NCI-H2196 (cell line): ENCODE results near the gene MYO1H.
A peak's percentile ranks its signal among the peaks of the same experiment; 100 is the strongest.

Experiments used
- DNase-seq: peaks from one replicate; lab custom pipeline; 2025; ENCODE audit not compliant: unreplicated experiment; lab: John Stamatoyannopoulos, UW

The MYO1H gene

DNA sequence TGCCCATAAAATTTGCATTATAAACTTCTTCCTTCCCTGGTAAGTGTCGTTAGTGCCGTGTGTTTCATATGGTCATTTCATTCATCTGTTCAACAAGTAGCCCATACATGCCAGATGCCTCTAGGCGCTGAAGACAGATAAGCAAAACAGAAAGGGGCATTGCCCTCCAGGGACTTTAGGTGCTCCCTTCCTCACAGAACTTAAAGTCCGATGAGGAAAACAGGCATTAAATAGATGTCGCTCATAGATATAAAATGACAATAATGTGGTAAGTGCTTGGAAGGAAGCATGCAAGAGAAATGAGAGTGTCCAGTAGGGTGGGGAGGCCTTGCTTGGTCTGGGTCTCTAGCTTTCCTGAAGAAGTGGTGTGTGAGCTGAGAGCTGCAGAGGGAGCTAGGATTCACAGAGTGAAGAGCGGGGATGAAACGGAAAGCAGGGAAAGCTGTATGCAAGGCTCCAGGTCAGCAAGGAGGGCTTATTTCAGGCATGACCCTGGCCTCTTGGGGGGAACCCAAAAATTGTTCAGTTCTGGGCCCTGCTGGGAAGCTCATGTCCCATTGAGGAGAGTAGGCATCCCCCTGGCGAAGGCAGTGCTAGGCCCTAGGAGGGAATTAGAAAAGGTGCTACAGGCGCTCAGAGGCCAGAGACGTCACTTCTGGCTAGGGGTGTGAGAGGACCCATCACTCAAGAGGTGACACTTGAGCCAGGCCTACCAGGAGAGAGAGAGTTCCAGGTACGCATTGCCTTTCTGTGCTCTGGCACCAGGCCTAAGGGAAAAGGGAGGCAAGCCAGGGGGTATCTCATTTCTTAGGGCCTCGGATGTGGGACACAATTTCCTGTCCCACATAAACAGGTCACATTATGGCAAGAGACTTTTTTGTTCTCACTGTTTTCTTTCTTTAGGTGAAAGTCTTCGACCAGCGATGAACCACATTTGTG is 141.6 kb downstream of the MYO1H start:
- no peak for DNase-seq

DNA sequence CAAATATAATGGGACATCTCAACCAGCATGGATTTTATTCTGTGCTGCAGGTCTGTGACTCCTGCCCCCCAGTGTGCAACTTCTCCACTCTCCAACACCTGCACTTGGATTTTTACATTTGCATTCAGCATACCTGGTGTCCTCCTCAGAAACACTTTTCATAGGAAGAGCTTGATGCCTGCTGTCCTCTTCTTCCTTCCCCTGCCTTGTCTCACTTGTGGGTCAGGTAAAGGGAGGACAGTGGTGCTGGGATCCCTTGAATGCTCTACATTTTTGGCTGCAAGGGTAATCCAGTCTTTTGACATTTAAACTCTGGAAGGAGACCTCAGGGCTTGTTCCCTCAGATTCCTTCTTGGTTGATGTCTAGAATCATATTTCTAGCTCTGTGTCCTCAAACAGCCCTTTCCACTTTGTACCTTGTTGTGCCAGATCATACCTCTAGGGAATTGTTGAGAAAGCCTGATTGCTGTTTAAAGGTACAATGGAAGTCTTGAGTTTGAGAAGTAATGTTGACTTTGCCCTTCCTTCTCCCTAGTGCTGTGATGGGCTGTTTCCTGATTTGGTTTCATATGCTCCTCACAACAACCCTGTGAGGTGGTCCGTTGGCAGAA is 142.4 kb downstream of the MYO1H start:
- DNase-seq, result no peak

DNA sequence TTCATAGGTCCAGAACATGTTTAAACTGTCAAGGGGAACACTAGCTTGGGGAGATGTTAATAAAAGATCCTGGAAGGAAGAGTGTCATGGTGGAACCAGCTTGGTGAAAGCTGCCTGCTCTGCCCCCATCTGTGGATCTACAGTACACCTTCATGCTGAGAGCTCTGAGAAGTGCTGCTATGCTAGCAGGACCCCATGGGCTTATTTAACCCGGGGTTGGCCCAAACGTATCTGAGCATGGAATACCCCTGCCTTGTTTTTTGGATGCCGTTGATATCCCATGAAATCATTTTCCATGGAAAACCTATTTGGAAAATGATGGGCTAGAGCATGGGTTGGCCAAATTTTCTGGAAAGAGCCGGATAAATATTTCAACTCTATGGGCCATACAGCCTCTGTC is 144.0 kb downstream of the MYO1H start:
- no peak for DNase-seq

DNA sequence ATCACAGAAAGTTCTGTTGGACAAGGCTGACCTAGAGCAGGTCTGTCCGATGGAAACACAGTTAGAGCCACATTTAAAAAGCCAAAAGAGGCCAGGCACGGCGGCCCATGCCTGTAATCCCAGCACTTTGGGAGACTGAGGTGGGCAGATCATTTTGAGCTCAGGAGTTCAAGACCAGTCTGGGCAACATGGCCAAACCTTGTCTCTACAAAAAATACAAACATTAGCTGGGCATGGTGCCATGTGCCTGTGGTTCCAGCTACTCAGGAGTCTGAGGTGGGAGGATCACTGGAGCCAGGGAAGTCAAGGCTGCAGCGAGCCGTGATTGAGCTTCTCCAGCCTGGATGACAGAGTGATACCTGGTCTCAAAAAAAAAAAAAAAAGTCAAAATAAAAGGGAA is 144.7 kb downstream of the MYO1H start:
- peak; percentile 11 for DNase-seq

DNA sequence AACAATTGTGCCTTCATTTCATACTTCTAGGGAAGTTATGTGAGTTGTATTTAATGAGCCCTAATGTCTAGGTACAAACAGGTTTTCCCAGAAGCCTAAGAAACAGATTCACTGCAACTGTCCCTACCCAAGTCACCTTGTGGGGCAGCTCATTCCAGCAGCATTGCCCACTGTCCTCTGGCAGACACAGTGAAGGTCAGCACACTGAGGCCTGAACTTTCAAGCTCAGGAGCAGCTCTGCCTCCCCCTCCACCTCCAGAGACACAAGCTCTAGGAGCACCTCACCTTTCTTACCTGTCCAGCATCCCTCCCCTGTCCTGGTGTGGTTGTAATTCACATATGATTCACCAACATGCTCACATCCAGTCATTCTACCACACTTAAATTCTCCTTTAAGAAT is 145.4 kb downstream of the MYO1H start:
- DNase-seq, result no peak

DNA sequence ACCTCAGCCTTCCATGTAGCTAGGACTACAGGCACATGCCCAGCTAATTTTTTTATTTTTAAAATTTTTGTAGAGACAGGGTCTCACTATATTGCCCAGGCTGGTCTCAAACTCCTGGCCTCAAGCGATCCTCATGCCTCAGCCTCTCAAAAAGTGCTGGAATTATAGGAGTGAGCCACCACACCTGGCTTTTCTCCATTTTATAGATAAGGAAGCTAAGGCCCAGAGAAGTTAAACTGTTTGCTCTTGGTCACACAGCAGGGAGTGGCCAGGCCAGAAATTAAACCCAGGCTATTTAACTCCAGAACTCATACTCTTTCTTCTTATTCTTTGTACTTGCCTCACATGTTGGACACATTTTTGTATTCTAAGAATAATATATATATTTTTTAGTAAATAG is 146.2 kb downstream of the MYO1H start:
- DNase-seq, result no peak

DNA sequence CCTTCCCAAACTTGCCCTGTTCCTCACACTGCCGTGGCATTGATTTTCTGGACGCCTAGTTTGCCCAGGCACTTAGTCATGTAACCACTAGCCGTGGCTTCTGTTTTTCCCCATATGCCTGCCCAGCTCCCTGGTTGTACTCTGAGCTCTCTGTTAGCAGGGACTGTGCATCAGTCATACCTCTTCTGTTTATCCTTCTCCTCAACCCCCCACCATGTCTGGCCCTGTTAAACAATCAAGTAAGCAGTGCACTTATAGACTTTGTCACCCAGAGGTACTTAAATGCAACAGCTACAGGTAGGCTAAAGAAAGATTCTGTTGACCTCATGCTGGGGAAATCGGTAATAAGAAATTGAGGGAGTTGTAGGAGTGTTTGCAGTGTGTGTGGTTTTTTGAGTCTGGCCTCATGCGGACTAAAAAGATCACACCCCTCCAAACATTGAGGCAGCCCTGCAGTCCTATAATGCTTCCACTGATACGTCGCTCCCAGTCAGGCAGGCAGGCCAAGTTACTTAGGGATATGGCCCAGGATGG is 146.7 kb downstream of the MYO1H start:
- DNase-seq, result no peak

DNA sequence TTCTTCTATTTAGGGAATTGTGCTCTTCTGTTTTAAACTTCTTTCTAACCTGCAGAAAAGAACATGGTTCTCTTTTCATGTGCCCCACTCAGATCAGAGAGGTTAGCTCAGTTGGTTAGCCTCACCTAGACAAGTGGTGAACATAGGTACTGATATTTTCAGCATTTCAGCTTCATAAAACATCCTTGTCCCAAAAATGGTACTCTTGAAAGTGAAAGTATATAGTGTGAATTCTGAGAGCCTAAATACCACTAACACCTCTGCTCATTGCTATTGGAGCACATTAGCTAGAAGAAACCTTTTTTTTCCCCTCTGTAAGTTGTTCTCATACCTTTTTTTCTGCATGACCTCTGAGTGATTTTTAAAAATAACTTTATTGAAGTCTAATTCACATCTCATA is 147.3 kb downstream of the MYO1H start:
- DNase-seq, result no peak

DNA sequence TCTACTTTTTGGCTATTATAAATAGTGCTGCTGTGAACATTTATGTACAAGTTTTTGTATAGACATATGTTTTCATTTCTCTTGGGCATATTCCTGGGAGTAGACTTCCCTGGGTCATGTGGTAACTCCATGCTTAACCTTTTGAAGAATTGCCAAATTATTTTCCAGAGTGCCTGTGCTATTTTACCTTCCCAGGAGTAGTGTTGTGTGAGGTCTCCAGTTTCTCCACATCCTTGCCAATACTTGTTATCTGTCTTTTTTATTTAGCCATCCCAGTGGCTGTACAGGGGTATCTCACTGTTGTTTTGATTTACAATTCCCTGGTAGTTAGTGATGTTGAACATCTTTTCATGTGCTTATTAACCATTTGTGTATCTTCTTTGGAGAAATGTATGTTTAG is 148.6 kb downstream of the MYO1H start:
- no peak for DNase-seq

DNA sequence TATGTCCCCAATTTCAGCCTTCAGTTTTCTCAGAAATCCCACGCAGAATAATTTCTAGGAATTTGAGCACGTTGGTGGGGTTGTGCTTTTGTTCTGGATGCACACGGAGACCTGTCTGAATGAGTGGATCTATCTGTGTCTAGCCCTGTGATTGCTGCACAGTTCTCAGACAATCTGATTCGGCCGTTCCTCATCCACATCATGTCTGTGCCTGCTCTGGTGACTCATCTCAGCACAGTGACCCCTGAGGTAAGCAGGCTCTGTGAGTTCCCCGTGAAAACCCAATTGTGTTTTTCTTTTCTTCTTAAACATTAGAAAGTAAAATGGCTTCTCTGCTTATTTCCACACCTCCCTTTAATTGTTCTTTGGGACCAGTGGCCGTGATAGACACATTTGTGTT is 150.0 kb downstream of the MYO1H start:
- DNase-seq, result no peak
